Loucy (cell line): ENCODE measurements around the gene COG3.

Source experiments
- EZH2phosphoT487 ChIP-seq: fragments of 200-600 bp; IDR thresholded peaks from 2 replicates; pipeline ENCODE4 v1.6.1; 2018; ENCODE audit warnings: antibody characterized with exemption, mild to moderate bottlenecking, moderate library complexity, borderline replicate concordance
- TF ChIP-seq, protein P1 (sequence below): fragments of 200-600 bp; sonication (generic); conservative IDR thresholded peaks from 2 replicates; pipeline ENCODE4 v1.5.1; 2014; ENCODE audit warnings: mild to moderate bottlenecking, antibody characterized with exemption, low read length

DNA sequence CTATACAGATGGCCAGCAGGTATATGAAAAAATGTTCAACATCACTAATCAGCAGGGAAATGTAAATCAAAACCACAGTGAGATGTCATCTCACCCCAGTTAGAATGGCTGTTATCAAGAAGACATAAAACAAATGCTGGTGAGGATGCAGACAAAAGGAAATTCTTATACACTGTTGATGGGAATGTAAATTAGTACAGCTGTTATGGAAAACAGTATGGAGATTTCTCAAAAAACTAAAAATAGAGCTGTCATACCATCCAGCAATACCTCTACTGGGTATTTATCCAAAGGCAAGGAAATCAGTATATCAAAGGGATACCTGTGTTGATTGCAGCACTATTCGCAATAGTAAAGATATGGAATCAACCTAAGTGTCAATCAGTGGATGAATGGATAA lies 22.9 kb downstream of the COG3 start:
- TF ChIP-seq, protein P1, sequence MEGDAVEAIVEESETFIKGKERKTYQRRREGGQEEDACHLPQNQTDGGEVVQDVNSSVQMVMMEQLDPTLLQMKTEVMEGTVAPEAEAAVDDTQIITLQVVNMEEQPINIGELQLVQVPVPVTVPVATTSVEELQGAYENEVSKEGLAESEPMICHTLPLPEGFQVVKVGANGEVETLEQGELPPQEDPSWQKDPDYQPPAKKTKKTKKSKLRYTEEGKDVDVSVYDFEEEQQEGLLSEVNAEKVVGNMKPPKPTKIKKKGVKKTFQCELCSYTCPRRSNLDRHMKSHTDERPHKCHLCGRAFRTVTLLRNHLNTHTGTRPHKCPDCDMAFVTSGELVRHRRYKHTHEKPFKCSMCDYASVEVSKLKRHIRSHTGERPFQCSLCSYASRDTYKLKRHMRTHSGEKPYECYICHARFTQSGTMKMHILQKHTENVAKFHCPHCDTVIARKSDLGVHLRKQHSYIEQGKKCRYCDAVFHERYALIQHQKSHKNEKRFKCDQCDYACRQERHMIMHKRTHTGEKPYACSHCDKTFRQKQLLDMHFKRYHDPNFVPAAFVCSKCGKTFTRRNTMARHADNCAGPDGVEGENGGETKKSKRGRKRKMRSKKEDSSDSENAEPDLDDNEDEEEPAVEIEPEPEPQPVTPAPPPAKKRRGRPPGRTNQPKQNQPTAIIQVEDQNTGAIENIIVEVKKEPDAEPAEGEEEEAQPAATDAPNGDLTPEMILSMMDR: no peak
- TF ChIP-seq EZH2phosphoT487: no peak
